Vagina (tissue), 2 donors: ENCODE data around the gene GIPC2. TPM values are rescaled to one million over a fixed set of nuclear protein-coding genes. Genes with fewer than 3 reads are reported as not detected.

ENCODE experiments used
- DNase-seq, 2 donors: peaks; one replicate each; pipeline ENCODE4 v3.0.0-alpha.2; 2017; ENCODE audit errors: extremely low spot score in 2 of 2
- H3K27ac ChIP-seq: fragments of 200-600 bp; sonication (generic); one replicate; pipeline ENCODE4 v1.5.1; 2019
- H3K27me3 ChIP-seq: fragments of 200-600 bp; sonication (generic); one replicate; pipeline ENCODE4 v1.5.1; 2019
- H3K36me3 ChIP-seq, 2 donors: fragments of 200-600 bp; sonication (generic); one replicate each; pipeline ENCODE4 v1.5.1; 2017 to 2019
- H3K4me1 ChIP-seq: fragments of 200-600 bp; sonication (generic); one replicate; pipeline ENCODE4 v1.5.1; 2019
- H3K4me3 ChIP-seq, 2 donors: fragments of 200-600 bp; sonication (generic); 1 replicate in 1 of 2; 2 replicates in 1 of 2; pipeline ENCODE4 v1.5.1; 2016 to 2019
- H3K9me3 ChIP-seq: fragments of 200-600 bp; sonication (generic); one replicate; pipeline ENCODE4 v1.5.1; 2019
- CTCF ChIP-seq, 3 experiments: fragments of 450-650 bp in 2 of 3; fragments of 200-600 bp in 1 of 3; sonication (generic) in 1 of 3; IDR thresholded peaks; one replicate each; pipeline ENCODE4 v1.5.1; 2017 to 2019; ENCODE audit warnings: antibody characterized with exemption in 3 of 3, mild to moderate bottlenecking in 2 of 3, moderate library complexity in 2 of 3
- POLR2A ChIP-seq, 2 donors: fragments of 450-650 bp; IDR thresholded peaks; one replicate each; pipeline ENCODE4 v1.6.1; 2017; ENCODE audit warnings: antibody characterized with exemption in 2 of 2, mild to moderate bottlenecking in 2 of 2, moderate library complexity in 2 of 2
- POLR2AphosphoS5 ChIP-seq, 2 donors: sonication (generic); formaldehyde crosslinking; IDR thresholded peaks; one replicate each; pipeline ENCODE4 v1.9.0; 2017; ENCODE audit warnings: antibody characterized with exemption in 2 of 2, mild to moderate bottlenecking in 2 of 2, low read depth in 1 of 2; ENCODE audit not compliant: insufficient read depth in 1 of 2
- intact Hi-C: fragments of 100-400 bp; cut with DNase I; formaldehyde crosslinking; loops from one replicate; pipeline ENCODE4 v1.15.1; 2023
- total RNA-seq: library from RNA; depleted of rRNA; stranded (reverse); fragments of >200 nt; gene quantifications from one replicate; pipeline ENCODE4 v1.2.3, GENCODE V29; 2016

Gene GIPC2
- total RNA-seq, 1 donor from 2014 or later, result 2.7 TPM

DNA sequence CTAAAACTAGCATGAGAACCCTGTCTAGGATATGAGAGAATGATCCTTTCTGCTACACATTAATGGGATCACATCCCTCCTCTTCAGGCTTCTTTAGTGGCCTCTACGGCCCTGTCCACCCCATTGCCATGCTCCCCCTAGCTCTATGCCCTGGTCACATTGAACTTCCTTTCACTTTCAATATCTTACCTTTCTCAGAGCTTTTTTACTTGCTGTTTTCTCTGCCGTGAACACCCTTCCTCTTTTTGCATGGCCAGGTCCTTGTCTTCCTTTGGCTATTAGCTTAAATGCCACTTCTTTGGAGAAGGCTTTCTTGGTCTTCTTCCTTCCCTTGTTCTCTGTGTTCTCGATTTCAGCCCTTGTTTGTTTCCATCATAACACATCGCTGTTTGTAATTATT lies 97.4 kb downstream of the GIPC2 start:
- H3K27me3 ChIP-seq, result no peaks in the 10 kb centered on the region
- H3K27ac ChIP-seq, result no peak overlapping the region
- intact Hi-C loops, result loop anchor here (10.0 kb wide), 1 partner anchor 532 kb away; no protein-coding TSS in a partner anchor
- H3K4me3 ChIP-seq, result no peak overlapping the region
- H3K36me3 ChIP-seq, result no peaks in the 10 kb centered on the region
- DNase-seq, result no peak
- no peak for TF ChIP-seq POLR2AphosphoS5 (IDR thresholded peaks at IDR 0.05; ENCODE audit: insufficient read depth in 1 of 2, low read depth in 1 of 2)
- no peak for TF ChIP-seq POLR2A (IDR thresholded peaks at IDR 0.05)
- TF ChIP-seq CTCF (IDR thresholded peaks at IDR 0.05), result no peak
- no peaks in the 10 kb centered on the region for H3K9me3 ChIP-seq
- no peaks in the 10 kb centered on the region for H3K4me1 ChIP-seq

GRCh38 chr1:78143673-78144072 lies 97.9 kb downstream of the GIPC2 start:
- Histone ChIP-seq H3K36me3 (no peaks in the 10 kb centered on the region), H3K4me3 (no peak overlapping the region), H3K4me1 (no peaks in the 10 kb centered on the region), H3K27me3 (no peaks in the 10 kb centered on the region), H3K27ac (no peak overlapping the region), H3K9me3 (no peaks in the 10 kb centered on the region)
- TF ChIP-seq POLR2AphosphoS5 (IDR thresholded peaks at IDR 0.05; ENCODE audit: insufficient read depth in 1 of 2, low read depth in 1 of 2), result no peak
- TF ChIP-seq CTCF (IDR thresholded peaks at IDR 0.05), result no peak
- TF ChIP-seq POLR2A (IDR thresholded peaks at IDR 0.05), result no peak
- intact Hi-C loops, result loop anchor here (10.0 kb wide), 1 partner anchor 531 kb away; no protein-coding TSS in a partner anchor
- no peak for DNase-seq

DNA sequence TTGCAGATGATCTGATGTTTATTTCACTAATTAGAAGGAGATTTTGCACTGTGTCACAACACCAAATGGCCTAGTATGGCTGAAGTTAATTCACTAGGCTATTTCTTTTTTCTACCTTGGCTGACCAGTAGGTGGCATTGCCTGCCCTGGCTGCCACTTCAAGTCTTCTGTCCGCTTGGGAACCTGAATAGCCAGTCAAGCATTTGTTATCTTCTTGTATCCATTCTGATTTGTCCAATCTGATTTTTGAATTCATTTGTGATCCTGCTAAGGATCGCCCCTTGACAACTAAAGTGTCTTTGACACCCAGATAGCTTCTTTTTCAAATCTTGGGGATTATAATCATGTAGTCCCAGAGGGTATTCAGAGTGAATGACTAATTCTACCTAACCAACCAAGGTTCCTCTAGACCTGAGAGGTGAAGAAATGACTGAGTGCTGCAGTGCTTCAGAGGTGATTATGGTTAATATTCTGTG lies 99.4 kb downstream of the GIPC2 start:
- no peaks in the 10 kb centered on the region for H3K36me3 ChIP-seq
- no peaks in the 10 kb centered on the region for H3K27me3 ChIP-seq
- intact Hi-C loops, result loop anchor here (10.0 kb wide), 1 partner anchor 530 kb away; no protein-coding TSS in a partner anchor
- no peaks in the 10 kb centered on the region for H3K9me3 ChIP-seq
- DNase-seq, result no peak
- no peak overlapping the region for H3K27ac ChIP-seq
- no peaks in the 10 kb centered on the region for H3K4me1 ChIP-seq
- H3K4me3 ChIP-seq, result no peak overlapping the region
- TF ChIP-seq POLR2A (IDR thresholded peaks at IDR 0.05), result no peak
- peak; percentile 50 to 85 (median 84) for TF ChIP-seq CTCF (IDR thresholded peaks at IDR 0.05)

GRCh38 chr1:78146205-78146771 lies 100.5 kb downstream of the GIPC2 start:
- no peaks in the 10 kb centered on the region for H3K9me3 ChIP-seq
- H3K27ac ChIP-seq, result no peak overlapping the region
- no peaks in the 10 kb centered on the region for H3K36me3 ChIP-seq
- TF ChIP-seq POLR2A (IDR thresholded peaks at IDR 0.05), result no peak
- TF ChIP-seq POLR2AphosphoS5 (IDR thresholded peaks at IDR 0.05; ENCODE audit: insufficient read depth in 1 of 2, low read depth in 1 of 2), result no peak
- no peak for TF ChIP-seq CTCF (IDR thresholded peaks at IDR 0.05)
- H3K27me3 ChIP-seq, result no peaks in the 10 kb centered on the region
- no peak for DNase-seq
- intact Hi-C loops, result loop anchor here (10.0 kb wide), 1 partner anchor 529 kb away; no protein-coding TSS in a partner anchor
- H3K4me3 ChIP-seq, result no peak overlapping the region
- H3K4me1 ChIP-seq, result no peaks in the 10 kb centered on the region

DNA sequence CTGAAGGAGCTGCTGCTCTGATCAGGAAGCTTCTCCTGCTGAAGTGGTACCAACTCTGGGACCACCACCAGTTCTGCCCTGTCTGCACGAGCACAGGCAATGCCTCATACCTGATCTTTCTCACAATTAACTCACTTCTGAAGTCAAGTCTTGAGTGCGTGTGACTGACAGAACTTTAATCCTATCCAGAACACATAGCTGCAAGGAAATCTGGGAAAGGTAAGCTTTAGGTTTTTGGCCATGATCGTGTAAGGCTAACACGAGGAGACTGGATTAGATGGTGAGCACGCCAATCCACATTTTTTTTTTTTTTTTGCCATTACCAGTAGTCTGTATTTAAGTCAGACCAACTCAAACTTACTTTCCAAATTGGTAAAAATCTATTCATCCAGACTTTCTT lies 101.3 kb downstream of the GIPC2 start:
- Histone ChIP-seq H3K4me1 (no peaks in the 10 kb centered on the region), H3K36me3 (no peaks in the 10 kb centered on the region), H3K27me3 (no peaks in the 10 kb centered on the region), H3K9me3 (no peaks in the 10 kb centered on the region), H3K27ac (no peak overlapping the region), H3K4me3 (no peak overlapping the region)
- DNase-seq, result no peak
- TF ChIP-seq POLR2A (IDR thresholded peaks at IDR 0.05) (no peak), POLR2AphosphoS5 (IDR thresholded peaks at IDR 0.05; ENCODE audit: insufficient read depth in 1 of 2, low read depth in 1 of 2) (no peak), CTCF (IDR thresholded peaks at IDR 0.05) (no peak)
- intact Hi-C loops, result loop anchor here (10.0 kb wide), 1 partner anchor 528 kb away; no protein-coding TSS in a partner anchor
